Erythroblast (primary cell): ENCODE results near the gene PLCB4.

Experiments
- GATA1 ChIP-seq: IDR thresholded peaks from 2 replicates; pipeline ENCODE4 v1.6.1; 2011; ENCODE audit warnings: low read depth, mild to moderate bottlenecking, control low read depth, low read length, moderate library complexity
- POLR2A ChIP-seq: IDR thresholded peaks from 2 replicates; pipeline ENCODE4 v1.6.1; 2011; ENCODE audit warnings: mild to moderate bottlenecking, low read length

- TF ChIP-seq POLR2A (no peak), GATA1 (no peak)
These were observed 437.5 kb downstream of the PLCB4 start for GRCh38 chr20:9506280-9506821.
